GM19372 (cell line): ENCODE data around the gene TWIST2.

Source experiments
- ATAC-seq: cut with Tn5 transposase; IDR thresholded peaks from one replicate; pipeline ENCODE4 v1.9.1; 2021; ENCODE audit warnings: mild to moderate bottlenecking, low read depth, moderate library complexity; ENCODE audit not compliant: unreplicated experiment

TWIST2 gene

DNA sequence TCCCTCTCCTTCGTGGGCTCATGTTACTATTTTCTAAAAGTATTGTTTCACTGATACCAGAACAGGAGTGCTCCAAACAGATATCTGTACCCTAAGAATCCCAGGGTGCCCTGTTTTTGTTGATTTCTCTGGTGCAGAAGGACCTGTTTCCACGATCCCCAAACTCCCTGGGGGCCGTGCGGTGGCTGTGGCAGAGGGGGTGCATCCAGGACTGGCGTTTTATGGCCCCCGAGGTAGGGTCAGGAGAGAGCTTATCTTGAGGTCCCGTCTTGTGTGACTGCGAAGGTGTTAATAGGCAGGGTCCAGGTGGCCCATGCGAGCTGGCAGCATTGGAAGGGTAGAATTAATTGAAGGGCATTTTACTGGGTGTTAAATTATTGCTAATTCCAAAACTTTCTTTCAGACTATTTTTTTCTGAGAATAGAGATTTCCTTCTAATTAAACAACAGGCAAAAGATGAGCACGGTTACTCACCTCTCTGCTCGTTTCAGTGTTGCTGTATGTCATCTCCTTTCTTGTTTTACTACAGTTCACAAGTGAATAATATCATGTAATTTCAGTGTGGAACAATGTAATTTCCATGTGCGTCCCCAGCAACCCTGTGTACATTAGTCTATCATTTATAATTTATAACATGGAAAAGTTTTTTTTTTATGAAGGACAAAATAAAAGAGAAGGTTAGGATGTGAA is 8.2 kb downstream of the TWIST2 start:
- ATAC-seq = no peak

DNA sequence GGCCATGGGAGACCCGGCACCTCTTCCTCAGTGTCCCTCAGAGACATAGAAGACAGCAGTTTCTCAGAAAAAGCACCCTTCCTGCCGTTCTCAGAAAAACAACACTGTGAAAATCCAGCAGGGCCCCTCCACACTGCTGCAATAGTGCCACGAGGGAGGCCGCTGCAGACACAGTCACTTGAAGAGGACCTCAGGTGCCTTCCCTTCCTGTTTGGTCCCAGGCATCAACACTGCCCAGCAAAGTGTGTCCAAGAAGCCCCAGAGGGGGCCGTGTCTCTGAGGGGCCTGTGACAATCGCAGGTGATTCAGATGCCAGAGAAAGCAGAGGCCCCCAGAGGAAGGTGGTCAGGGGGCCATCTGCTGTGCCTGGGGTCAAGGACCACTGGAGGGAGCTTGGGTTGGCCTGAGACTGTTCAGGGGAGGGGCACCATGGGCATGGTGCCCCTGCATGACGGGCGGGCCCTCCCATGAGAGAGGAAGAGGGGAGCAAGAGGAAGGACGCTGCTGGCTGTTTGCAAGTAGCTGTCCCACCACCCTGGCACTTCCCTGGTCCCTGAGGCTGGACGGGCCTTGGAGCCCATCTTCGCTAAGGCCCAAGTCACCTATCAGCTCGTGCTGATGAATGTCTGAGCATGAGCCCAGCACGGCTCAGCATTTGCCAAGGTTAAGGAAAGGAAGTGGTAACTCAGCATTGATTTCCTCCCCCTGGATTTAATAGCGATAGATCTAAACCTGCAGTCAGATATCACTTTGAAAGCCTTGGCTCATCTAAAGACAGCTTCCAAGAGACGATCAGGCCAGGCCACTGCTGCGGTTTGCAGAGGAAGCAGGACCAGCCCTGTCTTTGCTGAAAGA is 9.1 kb downstream of the TWIST2 start:
- no peak for ATAC-seq

DNA sequence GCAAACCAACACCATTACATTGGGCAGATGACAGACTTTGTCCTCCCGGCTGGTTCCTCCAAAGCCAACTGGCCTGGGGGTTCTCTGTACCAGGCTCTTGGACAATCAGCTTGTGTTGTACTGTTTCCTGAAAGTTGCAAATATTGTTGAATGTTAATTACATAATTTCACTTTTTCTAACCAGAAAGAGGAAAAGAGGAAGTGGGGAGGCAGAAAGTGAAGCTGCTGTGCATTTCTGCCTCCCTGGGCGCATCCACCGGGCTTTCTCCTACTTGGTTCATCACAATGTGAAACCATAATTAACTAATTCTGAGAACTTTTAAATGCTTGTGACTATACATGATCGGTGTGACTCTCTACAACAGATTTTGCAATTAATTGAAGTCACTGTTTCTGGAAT is 10.1 kb downstream of the TWIST2 start:
- no peak for ATAC-seq

DNA sequence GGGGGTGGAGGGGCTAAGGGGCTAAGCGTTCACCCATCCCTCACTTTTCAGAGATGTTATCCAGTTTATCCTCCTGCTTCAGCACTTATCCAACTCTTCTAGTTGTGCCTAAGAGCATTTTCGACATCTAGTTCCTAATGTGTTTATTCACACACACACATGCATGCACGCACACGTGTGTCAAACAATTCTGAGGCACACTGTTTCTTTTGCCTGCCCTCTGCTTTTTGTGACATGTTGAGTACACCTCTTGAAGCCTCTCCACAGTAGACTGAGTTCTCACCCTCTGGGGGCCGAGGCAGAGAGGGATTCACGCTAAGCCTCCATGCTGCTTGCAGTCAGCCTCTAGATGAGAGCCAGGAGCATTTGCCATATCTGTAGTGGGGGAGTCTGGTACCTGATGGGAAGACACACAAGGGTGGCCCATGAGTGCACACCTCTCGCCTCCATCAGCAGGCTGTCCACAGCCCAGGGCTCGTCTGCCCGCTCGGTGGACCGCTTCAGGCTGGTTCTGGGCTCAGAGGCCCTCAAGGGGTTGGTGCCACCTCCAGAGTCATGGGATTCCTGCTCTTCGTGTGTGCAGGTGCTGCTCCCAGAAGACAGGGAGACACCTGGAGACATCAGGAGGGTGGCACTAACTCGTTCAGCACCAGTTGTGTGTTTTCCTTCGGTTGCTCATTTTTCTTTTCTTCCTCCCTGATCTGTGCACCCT is 11.9 kb downstream of the TWIST2 start:
- no peak for ATAC-seq

DNA sequence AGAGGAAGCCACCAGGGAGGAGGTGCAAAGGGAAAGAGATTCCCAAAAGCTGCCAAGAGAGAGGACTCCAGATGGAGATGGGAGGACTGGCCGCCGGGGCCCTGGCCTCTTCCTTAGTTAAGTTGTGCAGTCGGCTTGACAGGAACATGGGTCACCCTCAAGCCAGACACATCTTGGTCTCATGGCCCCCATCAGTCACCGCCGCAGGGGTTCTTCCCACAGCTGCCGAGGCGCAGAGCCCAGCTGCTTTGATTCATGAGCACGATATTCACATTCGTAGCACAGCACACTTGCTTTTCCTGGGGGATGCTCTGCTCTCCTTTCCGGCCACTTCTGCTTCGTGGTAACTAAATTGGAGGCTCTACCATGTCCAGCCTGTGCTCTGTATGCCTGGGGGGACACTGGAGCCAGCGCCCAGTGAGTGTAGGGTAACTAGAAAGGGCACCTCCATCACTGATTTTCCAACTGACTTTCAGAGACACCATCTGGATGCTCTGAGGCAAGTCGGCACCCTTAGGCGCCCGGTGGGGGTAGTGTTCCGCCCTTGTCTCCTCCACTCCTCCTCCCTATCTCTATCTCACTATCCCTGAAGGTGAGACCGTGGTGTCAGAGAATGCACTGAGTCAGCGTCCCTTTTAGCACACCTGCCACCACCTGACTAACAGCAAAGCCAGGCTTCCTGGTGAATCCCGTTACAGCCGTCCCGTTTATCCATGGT is 13.3 kb downstream of the TWIST2 start:
- ATAC-seq = no peak

DNA sequence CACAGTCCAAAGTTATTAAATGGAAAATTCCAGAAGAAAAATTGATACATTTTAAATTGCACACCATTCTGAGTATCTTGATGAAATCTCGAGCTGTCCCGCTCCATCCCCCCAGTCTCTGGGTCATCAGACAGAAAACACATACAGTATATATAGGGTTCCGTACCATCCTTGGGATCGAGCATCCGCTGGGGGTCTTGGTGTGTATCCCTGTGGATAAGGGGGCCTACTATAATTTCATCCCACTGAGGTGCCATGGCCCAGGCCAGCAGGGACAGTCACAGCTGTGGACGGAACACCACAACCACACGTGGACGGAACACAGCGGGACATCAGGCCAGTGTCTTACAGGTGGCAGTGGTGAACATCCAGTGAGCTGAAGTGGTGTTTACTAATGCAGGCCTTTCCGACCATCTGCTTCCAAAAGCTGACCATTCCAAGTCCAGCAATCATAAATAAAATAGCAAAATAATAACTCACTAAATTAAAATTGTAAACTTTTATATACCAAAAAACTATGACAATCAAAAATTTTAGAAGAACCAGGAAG is 14.0 kb downstream of the TWIST2 start:
- no peak for ATAC-seq

DNA sequence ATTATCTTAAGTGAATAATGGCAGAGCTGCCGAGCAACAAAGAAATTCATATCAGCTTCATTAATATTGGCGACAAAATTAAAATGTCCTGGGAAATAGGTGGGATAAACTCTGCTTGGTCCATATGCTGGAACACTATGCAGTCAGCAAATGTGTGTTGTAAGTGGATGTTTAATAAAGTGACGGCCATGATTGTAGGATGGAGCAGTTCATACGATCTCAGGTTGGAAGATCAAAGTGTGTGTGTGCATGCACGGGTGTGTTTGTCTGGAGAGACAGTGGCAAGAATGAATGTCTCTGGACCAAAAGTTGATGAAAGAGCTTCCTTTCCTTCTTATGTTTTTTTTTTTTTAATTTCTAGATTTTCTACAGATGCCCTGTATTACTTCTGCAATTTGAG is 14.8 kb downstream of the TWIST2 start:
- ATAC-seq = no peak

DNA sequence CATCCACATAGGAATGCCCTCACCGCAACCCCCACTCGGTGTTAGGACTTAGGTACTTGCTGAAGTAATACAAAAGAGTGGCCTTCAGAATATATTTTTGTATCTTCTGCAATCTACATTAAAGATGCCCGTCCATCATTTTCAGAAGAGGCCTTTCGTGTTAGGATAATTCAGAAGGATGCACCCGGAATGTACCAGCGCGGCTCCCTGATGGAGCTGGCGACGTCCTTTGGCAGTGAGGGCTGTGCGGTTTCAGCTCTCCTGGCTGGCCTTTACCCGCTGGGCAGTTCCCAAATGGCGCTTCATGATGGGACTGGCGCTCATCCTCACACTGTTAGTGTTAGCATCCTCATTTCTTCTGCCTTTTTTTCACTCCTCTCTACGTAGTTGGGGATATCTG is 15.3 kb downstream of the TWIST2 start:
- no peak for ATAC-seq

DNA sequence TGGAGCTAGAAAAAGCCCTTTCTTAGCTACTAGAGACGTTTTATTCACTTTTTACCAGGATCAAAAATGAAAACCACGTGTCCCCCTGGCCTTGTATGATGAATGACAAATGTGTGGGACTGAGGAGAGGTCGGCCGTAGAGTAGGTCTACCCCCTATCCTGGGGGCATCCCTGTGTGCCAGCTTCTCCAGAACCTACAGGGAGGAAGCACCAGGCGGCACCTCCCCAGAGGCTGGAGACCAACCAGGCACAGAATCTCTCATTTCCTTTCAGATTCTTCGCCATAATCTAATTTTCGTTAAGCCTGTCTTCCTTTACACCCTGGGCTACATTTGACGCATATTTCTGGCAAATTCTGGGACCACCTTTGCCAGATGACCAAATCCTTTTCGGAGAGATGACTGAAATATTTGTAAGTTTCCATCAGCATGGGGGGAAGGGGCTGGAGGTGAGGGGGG is 15.9 kb downstream of the TWIST2 start:
- no peak for ATAC-seq

DNA sequence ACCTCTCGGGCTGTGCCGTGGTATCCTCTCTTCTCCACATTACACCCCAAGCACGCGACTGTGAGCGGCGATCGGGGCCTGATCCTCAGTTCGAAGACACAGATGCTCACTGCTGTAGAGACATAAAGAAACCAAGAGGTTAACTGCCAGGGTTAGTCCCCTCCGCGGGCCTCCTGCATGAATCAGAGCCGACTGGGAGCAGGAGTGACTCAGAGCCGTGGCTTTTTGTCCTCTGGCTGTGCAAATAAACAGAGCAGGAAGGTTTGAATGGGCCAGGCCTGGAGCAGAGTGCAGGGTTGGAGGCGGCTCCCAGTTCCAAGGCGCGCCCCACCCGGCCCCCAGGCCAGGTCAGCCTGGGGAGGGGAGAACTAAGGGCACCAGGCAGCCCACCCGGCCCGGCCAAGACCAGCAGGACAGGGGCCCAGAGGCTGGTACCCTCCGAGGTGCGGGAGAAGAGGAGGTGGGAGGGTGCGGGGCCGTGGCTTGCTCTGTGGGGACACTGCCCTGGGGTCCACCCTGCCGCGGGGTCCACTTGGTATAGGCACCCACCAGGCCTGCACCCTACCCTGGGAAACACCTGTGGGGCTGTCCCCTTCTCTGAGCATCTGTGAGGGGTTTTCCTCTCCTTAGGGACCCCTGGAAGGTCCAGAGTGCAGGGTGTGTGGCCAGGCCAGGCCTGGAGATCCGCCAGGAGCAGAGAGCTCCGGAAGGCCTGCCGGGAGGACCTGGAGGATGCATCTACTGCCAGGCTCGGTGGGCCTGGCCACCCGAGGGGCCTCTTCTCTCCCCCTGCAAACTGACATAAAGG is 16.5 kb downstream of the TWIST2 start:
- ATAC-seq = no peak

DNA sequence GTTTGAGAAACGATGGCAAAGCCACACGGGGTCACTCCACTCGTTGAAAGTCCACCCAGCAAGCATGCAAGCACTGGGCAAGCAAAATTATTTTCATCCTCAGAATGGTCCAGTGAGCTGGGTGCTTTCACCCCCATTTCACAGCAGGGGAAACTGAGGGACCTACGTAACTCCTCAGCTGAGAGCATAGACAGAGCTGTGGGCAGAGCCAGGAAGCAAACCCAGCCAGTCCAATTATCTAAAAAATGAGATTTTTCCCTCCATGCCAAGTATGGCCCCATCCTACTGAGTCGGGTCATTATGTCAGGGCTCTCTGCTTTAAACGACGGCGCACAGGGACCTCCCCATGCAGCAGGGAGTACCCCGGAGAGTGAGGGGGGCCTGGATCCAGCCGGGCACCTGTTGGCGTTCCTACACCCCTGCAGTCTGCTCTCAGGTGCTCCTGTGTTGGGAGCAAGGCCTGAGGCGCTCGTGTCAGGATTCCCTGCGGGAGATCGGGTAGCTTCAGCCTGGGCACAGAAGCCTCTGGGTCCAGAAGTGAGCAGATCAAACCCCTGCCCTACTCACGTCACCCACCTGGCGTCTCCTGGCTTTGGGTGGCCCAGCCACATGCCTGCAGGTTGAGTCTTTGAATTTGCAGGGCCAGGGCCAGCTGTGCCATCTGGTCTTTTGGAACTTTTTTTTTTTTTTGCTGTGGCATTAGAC is 17.3 kb downstream of the TWIST2 start:
- no peak for ATAC-seq

DNA sequence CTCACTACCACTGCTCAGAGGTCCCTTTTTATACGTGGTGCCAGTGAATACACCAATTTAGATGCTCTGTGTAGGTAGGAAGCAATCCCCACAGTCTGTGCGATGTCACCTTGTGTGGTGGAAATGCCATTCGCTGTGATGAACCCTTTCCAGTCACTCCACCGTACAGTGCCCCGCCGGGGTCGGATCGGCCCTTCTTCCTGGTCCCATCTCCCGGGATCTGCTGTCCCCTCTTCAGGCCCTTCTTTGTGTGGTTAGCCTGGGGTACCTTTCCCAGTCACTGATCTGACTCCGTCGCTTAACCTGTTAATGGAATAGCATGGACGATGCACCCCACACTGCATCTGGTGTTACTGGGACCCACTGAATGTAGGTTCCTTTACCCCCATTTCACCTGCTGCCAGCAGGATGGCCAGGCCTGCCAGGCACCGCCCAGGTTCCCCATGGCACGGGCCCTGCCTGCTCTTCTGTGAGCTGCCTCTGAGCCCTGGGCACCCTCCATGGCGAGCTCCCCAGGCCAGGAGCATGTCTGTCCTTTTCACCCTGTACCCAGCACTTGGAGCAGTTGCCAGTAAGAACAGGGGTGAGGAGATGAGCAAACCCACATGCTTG is 18.0 kb downstream of the TWIST2 start:
- ATAC-seq = no peak

DNA sequence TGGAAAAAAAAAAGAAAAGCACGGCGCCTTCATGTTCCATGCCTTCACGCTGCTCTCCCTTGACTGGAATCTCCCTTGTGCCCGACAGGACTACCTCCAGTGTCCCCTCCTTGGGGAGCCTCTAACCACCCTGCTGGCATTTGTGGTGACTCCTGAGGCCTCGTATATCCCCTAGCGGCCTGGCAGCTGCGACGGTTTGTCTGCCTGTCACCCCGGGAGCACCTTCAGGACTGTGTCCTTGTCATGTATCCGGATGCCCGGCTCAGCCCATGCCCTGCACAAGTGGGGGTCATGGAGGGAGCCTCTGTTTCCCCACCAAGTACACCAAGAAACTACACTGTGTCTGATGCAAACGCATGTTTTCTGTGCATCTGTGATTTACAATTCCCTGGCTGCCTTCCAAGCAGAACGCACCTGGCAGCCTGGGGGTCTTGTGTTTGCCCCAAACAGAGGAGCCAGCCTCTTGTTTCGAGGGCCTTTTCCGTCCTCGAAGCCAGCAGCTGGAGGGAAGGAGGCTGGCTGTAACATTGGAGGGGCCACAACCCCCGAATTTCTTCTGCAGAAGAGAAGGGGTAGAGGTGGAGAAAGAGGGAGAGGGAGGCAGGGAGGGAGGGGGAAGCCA is 18.9 kb downstream of the TWIST2 start:
- no peak for ATAC-seq

DNA sequence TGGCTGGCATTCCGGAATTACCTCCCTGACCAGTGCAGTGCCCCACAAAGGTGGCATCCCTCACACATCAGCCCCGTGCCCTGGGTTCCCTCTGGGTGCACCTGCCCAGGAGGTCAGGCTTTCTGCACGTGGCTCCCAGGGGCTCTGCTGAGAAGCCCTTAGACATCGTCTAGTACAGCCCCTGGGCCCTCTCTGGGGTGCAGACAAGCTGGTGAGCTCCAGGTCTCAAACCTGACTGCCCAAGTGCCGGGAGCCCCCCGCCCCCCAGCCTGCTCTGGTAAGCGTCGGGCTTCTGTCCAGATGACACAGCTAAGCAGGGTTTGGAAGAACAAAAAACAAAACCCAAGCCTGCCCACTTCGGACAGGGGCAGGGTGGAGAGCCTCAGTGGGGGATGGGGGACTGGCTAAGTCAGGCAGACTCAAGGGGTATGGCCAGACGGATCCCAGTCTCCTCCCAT is 20.2 kb downstream of the TWIST2 start:
- no peak for ATAC-seq

DNA sequence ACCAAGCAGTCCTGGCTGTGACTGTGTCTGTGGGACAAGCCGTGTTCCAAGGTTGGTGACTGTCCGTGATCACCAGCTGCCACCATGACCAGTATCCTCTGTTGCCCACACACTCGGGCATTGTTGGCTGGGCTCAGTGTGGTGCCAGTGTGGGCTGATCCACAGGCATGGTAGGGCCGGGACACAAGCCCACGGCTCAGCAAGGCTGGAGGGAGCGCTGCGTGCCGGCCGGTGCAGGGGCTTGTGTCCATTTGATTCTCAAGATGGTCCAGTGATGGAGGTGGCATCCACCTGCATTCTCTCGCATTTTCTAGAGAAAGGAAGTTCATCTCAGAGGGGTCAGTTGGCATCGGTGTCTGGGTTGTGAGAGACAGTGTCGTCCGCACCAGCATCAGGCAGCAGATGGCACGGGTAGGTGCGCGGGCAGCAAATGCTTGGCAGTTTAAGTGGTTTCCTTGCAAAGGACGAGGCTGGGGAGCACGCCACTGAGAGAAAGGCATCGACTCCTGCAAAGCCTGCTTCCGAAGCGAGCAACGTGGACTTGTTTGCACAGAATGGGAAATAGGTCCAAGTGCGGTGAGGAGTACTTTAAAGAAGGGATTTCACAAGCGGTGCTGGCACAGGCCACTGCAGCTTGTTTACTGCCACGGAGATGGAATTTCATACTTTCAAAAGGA is 20.9 kb downstream of the TWIST2 start:
- no peak for ATAC-seq

DNA sequence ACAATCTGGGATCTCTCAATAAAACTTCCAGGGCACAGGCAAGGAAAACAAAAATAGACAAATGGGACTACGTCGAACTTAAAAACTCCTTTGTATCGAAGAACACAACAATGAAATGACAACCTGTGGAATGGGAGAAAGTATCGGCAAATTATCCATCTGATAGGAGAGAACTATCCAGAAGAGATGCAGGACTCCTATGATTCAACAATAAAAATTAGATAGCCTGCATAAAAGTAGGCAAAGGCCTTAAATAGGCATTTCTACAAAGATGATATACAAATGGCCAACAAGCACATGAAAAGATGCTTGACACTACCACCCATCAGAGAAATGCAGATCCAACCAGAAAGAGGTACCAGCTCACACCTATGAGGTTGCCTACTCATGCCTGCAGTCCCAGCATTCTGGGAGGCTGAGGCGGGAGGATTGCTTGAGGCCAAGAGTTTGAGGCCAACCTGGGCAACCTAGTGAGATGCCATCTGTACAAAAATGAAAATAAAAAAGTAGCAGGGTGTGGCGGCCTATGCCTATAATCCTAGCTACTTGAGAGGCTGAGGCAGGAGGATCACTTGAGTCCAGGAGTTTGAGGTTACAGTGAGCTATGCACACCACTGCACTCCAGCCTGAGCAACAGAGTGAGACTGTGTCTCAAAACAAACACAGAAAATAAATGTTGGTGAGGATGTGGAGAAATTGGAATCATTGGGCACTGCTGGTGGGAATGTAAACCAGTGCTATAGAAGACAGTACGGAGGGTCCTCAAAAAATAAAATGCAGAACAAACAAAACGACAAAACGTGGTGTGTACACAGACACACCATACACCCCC is 21.6 kb downstream of the TWIST2 start:
- no peak for ATAC-seq

DNA sequence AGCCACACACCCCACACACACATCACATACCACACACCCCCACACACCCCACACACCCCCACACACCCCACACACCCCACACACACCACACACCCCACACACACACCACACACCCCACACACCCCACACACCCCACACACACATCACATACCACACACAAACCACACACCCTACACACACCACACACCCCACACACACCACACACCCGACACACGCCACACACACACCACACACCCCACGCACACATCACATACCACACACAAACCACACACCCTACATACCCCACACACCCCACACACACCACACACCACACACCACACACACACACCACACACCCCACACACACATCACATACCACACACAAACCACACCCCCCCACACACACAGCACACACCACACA is 22.4 kb downstream of the TWIST2 start:
- no peak for ATAC-seq
